ENCODE results near the gene P2RY14.

P2RY14 gene

DNA sequence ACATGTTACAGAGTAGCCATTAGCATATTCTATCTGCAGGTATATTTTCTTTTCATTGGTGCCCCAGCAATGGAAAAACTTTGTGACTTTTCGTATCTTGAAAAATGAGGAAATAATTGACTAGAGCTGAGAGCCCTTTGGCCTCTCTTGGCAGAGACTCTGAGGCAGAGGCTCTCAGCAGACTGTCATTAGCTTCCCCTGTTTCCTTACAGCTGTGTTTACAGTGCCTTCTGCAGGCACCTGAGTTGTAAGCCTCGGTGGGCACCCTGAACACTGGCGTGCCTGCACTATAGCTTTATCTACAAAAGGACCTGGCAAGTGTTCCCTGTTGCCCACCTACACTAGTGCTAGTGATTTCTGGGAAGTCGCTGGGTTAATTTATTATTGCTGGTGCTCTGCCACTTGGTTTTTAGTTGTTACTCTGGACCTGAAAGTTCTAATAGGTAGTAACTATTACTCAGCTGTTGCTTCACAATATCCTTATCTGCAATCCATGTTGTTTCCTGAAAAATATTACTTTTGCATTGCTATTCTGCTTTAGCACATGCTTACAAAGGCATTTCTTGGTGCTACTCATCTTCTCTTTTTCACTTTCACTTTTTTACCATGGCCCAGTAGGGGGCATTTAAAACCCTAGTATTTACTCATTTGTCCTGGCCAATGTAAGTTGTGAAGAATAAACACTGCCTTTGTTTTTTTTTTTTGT is 67.5 kb downstream of the P2RY14 start:
- no peak for DNase-seq

DNA sequence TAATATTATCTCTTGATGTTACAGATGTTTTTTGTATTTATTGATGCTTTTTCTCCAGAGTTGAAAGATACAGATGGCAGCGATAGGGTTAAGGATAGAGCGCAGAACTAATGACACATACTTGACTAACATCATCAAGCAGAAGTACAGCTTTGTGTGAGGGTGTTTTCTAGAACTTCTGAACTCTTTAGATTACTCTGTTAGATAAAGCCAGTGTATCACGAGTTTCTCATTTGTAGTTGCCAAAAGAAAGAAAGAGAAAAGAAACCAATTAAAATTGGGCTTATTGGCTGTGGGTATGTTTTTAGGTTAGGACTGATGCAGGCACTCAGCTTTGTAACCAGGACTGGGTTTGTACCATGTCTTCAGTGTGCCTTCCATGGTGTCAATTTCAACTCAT is 68.7 kb downstream of the P2RY14 start:
- DNase-seq: no peak

DNA sequence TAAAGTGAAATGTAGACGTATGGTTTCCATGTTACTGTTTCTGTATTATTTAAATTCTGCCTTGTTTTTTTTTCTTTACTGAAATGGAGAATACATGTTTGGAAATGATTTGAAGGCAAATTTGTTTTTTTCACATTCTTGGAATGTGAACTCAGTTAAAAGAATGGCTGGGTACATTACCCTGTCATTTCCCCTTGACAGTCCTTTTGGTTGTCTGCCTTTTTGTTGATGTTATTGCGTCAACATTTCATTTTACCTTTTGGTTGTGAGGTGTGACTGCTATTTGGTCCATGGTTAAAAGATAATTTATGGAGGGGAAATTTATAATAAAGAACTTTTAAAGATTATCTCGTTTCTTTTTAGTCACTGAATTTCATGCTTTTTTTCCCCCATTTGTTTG is 72.1 kb downstream of the P2RY14 start:
- no peak for DNase-seq

DNA sequence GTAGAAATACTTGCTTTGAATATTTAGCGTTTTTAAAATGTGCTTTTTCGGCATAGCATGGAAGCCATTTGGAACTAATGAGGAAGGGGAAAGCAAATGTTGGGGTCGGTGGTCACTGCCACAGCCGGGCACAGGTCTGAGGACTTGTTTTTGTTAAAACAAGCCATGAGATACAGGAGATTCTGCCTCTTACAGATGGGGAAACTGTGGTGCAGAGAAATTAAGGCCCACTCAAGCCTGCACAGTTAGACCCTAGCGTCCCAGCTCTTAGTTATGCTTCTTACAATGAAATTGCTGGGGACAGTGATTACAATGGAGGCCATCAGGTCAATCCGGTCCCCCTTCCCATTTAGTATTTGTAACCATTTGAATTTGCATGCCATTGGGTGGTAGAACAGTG is 72.9 kb downstream of the P2RY14 start:
- no peak for DNase-seq

DNA sequence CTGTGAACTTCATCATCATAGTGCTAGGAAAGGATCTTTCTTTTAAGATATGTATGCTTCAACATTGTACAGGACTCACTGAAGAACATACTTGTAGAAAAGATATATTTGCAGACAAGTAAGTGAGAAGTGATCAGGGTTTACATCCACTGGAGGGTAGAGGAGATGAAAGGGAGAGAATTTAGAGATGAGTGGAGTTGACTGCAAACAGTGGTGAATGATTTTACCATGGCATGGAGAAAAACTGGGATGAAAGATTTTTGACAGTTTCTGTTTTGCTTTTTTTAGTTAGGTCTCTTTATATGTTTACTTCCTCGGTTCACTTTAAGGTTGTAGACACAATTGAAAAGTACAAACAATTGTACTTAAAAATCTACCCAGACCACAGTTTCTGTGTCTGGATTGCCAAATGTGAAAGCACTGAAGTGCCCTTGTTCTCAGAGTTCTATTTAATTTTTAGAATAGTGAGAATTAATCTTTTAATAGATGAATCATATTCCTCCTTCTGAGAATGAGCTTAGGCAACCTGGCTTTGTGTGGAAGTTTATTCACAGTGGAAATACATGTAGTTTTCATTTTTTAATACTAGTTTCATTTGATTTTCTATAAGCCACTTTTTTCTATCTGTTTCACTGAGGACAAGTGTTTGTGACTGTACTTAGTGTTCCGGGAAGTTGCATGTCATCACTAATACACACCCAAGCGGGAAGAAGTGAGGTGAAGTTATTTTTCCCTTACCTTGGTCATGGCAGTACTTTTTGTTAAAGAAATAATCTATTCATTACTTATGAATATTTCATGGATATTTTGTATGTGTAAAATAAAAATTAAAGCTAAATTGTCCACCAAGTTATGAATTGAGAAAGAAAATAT is 73.6 kb downstream of the P2RY14 start:
- DNase-seq: no peak

DNA sequence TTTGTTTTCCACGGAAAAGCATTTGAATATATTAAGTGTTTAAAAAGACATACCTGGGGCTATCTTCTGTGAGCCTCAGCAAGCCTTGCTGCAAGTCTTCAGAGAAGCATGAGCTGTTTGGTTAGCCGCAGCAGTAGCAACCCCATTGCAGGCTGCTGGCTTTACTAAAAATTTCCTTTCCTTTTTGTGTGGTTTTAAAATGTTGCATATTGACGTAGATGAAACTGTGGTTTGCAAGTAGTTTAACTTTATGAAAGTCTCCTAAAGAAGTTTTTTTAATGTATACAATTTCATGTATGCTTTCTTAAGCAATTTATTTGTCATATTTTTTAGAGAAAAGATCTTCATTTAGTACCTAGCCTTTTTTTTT is 75.3 kb downstream of the P2RY14 start, which contains the start of gene GPR171:
Gene GPR171, minus strand, starts transcription at position 166 of the 370 bp plus-strand sequence. CDS start 3,830 bp downstream, outside the sequence.
- no peak for DNase-seq

DNA sequence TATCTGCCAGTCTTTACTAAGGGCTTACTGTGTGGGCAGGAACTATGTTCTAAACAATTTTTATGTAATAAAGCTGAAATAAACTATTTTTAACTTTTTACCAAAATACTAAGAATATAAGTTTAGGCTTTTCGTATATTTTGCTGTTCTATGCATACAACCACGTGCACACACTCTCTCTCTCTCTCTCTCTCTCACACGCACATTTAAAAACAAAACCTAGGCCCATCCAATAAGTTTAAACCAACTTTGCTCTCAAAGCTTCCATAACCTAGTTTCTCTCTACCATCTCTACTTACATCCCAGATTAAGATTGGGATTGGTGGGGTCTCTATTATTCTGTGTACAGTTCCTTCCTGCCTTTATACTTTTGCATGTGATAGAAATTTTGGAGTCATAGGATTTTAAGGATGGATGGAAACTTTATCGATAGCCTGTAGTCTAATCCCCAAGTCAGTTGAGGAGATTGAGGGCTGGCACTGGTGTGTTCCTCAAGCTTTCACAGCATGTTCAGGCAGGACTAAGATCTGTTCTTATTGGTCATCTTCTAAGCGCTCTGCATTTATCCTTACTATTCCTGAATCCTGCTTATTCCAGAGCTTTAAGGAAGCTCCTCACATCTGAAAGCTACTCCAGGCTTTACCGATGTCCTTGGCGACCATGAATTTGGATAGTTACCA is 77.2 kb downstream of the P2RY14 start:
- no peak for DNase-seq

DNA sequence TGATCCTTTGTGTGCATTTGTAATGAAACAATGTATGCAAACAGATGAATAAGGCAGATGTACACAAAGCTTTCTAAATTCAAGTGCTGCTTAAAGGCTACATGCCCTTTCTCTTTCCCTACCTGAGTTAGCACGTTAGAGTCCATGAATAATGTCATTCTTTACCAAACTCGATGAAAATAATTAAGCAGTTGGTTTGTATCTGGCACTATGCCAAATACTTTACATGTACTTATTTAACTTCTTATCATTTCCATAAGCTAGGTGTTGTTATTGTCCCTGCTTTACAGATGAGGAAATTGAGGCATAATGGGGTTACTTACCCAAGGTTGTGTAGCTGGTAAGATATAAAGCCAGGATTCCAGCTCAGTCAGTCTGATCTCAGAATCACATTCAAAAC is 77.8 kb downstream of the P2RY14 start:
- DNase-seq: no peak

DNA sequence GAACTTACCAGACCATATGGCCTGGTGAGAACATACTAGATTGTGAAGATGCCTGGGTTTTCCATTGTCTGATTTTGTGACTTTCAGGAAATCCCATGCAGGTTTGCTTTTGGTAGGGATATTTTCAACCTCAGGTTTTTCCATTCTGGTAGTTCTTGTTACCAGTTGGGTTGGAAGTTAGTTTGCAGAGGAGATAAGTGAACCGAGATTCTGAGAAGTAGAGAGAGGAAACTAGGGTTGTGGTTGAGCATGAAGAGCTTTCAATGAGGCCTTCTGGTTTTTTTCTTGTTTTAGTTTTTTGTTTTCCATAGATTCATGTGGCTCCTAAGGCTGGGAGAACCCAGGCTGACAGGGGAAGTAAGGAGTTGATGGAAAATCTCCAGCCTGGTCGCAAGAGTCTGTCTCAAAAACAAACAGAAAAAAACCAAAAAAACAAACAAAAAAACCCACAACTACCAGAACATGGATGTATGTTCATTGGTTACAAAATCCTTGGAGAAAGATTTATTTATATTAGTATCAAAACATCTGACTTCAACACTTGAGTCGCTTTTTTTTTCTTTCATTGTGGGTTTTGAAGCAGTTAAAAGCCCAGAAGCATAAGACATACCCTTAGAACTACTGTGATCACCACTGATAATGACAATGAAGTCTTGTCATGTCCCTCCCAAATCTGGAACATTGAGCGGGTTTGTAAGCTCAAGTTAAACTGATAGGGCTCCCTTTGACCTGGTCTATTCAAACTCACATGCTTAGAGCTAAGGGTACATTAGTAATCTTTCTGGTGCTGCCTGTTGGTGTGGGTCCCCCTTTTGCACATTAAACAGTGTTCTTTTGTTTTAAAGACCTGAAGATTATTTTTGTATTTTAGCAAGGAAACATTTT is 78.5 kb downstream of the P2RY14 start:
- DNase-seq: no peak

DNA sequence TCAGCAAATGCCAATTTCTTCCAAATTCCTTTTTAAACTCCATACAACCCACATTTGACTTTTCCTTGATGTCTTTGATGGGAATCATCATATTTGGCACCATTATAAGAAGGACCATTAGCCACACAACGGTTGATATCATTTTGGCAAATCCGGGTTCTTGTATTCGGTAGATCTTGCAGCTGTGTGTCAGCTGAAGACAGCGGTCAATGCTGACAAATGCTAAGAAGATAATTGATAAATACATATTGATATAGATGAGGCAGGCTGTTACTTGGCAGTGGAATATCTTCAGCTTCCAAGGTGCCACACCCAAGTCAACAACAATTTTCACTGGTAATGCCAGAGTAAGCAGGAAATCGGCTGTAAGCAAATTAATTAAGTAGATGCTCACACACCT is 79.5 kb downstream of the P2RY14 start:
- no peak for DNase-seq

DNA sequence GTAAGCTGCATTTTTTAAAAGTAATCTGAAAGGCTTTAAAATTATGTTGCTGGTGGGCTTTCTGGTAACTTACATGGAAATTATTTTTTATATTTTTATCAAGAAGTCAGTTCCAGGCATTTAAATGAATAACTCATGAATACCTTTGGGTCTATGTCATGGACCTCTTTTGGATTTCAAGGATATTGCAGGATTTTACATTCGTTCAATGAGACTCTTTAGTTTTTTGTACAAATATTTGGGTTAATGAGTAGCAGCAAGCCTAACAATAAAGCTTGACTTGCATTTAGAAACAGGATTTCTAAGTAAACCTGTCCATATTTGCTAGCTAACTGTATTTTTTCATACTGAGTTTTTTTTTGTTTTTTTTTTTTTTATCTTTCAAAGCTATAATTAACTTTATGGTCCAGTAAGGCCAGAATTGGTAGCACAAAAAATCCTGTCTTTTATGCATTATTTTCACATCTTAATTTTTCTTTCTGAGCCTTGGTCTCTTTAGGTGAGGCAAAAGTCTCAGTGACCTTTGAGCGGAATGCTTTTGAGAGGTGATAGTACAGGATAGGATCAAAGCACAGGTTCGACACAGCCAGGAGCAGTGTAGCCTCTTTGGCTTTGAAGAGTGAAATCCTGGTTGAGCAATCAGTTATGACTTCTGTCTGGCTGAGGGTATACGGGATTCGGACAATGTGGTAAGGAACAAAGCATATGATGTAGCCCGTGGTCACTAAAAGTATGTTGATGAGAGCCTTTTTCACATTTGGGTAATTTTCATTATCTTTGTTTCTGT is 80.2 kb downstream of the P2RY14 start:
- no peak for DNase-seq

DNA sequence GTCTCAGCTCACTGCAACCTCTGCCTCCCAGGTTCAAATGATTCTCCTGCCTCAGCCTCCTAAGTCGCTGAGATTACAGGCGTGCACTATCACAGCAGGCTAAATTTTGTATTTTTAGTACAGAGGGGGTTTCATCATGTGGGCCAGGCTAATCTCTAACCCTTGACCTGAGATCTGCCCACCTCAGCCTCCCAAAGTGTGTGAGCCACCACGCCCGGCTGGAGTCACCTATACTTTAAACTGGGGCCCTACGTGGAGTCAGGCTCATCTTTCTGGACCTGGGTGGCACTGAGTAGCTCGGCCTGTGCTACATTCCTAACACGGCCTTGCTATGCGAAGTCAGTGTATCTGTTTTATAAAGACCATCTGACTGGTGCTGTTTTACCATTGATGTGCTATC is 81.1 kb downstream of the P2RY14 start:
- DNase-seq: no peak

DNA sequence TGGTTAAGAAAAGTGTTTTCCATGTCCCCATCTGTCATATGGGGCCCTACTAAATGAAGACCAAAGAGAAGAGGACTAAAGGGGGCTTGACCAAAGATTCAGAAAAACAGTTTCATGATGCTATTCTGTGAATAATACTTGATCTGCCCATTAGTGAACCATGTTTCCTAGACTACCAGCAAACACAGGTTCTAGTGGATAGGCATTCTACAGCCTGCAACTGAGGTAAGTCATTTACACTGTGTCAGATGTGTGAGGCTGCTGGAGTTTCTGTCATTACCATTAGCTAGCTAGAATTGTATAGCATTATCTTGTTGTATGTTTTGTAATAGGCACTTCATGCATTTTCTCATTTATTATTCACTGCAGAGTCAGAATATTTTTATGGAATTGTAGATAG is 81.9 kb downstream of the P2RY14 start:
- DNase-seq: no peak

DNA sequence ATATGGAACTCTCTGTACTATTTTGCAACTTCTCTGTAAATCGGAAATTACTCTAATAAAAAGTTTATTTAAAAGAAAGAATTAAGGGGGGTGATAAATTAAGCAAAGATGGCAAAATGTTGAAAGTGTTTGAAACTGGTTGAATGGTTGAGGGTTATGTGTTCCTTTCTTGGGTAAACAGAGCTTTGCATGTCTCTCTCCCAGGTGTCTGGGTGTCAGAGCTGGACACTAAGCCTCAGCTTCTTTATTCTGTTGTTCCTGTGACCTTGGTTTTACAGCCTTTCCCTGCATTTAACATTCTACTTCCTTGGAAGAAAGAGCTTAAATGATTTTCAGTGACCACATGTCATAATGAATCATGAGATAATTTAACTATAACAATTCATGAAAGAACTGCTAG is 82.5 kb downstream of the P2RY14 start:
- no peak for DNase-seq

DNA sequence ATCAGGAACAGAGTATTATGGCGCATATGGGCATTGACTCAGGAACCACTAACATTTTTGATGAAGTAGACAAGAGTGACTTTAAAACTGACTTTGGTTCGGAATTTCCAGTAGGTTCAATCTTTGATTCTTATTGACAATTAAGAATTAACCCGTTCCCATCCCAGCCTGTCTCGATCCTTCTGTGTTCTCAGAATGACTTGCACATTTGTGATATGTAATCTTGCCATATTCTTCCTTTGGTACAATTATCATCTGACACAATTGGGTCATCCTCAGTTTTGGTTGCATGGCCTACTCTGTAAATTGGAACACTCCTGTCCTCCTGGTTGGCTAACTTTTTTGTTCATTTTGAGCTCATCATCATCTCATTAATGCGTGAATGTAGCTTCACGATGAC is 85.8 kb downstream of the P2RY14 start:
- no peak for DNase-seq

DNA sequence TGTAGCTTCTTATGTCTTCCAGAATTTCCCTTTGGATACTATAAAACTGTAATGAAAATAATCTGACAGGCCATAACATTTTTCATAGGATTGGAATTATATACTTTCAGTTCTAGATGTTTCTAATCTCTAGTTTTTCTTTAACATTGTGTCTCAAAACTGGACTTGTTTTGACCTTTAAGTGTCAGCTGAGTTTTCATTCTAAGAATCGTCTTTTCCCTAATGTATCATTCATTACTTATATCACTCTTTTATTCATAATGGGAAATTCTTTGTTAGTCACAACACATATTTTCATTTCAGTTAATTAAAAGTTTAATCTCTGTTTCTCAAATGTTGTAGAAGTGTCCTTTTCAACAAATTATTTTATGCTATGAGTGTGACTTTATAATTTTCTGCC is 87.2 kb downstream of the P2RY14 start:
- DNase-seq: no peak

DNA sequence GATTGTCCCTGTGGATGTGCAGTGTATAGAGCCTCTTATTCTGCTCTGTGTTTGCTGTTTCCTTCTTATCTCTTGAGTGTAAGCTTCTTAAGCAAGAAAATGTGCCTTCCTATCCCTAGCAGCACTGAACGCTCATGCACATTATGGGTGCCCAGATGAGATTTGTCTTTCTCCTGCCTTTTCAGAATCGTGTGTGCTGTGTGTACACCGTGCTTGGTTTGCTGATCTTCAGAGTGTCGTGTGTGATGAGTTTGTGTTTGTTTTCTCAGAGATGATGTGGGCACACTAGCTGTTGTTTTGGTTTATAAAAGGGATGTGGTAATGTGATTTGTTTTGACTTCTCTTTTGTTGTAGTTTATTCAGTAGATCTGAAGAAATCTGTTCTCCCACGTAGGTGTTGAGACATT is 95.1 kb downstream of the P2RY14 start:
- DNase-seq: no peak

DNA sequence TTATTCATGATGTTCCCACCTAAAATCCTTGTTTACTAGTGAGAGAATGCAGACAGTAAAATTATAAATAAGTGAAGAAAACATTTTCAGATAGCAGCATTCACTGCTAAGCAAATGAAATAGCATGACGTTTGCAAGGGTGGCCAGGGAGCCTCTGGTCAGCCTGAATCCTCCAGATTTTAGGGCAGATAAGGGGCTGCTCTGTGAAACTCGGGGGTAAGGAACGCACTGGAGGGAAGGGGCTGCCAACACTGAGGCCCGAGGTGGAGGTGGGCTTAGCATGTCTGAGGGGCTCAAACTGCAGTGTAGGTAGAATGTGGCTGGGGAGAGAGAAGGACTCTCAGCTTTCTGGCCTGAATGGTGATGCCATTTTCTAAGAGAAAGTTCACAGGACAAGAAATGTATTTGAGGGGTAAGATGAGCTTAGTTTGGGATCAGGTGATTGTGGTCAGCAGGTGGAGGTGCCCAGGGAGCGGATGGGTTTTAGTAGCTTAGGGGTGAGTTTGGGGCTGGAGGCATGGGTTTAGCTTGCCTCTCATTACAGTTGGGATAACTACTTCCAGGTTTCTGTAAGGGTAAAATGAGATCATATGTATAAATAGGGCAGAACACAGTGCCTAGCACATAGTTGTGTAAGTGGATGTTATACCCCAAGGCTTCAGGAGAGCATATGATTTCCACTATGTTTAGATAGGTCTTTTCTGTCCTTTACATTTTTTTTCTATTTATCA is 95.8 kb downstream of the P2RY14 start:
- no peak for DNase-seq

DNA sequence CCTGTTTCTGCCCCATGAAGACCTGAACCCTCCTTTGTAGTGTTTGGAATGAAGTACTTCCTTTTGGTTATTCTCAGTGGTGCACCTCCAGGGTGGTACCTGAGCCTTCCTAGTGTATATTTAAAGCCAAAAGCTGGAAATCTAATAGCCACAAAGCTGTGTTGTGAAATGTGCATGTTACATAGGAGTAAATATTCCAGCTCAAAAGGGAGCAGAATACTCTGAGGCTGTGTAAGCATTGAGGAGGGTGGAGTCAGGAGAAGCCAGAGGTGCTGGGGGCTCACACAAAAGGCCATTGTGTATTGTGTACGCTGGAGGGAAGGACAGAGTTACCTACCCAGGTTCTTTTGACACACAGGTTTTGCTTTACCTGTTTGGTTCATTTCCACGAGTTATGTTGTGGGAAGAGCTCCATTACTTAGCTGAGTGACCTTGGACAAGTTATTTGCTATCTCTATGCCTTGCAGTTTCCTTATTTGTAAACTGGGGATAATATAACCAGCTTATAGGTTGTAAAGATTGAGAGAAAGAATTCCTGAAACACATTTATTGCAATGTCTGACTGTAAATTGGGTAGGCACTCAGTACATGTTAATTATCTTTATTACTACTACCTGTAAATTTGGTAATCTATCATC is 100.0 kb downstream of the P2RY14 start:
- no peak for DNase-seq

DNA sequence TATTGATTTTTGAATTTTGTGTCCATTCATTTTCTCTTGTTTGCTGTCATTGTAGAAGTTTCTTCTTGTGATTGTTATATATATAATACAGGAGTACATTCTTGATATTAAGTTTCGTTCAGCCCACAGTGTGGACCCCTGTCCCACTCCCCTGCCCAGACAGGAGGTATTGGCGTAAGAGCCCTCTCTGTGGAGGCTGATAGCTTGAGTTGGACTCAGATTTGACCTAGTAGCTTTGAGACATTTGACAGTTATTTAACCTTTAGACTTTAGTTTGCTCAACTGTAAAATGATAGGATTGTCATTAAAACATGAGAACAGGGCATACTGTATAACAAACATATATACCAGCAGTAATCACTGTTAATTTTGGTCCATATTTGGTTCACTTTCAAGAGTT is 102.4 kb downstream of the P2RY14 start:
- no peak for DNase-seq

DNA sequence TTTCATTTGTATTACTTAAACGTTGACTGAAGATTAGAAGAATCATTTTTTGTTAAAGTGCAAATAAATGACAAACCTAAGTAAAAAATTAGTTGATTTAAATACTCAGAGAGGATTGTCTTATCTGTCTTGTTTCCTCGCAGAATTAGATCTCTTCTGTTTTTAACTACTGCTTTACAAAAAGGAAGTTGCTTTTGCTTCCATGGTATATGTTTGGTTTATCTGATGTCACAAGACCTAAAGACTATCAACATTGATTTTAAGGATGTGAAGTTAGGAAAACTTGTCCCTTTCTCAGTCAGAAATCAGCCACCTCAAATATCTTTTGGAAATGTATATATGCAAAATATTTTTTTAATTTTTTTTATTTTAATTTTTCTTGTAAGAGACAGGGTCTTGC is 104.0 kb downstream of the P2RY14 start:
- DNase-seq: no peak
